ENCODE data around the gene GET4. TPM values are rescaled to one million over a fixed set of nuclear protein-coding genes. Genes with fewer than 3 reads are reported as not detected.
"Not testable (repeated sequence)": the region's sequence is repeated elsewhere in the genome, so short reads cannot be mapped to it uniquely, and the experiment has no call there.

GET4 gene
- total and polyA plus RNA-seq, 12 donors: 38.3 to 190 (median 69.4) TPM

- Histone ChIP-seq H3K27me3 (no peaks in the 10 kb centered on the region), H3K36me3 (replicated peaks in 1 of 2) (no peaks in the 10 kb centered on the region), H3K9me3 (replicated peaks in 1 of 3) (no peaks in the 10 kb centered on the region), H3K4me1 (replicated peaks in 1 of 2) (peaks cover 0 to 4% of the 10 kb centered on the region in 2 donors), H3K27ac (no peak overlapping the region), H3K4me3 (no peak overlapping the region)
- DNase-seq: no peak
- intact Hi-C loops (cut with DNase I): loop anchor here in 1 of 2 donors (5.0 kb wide), 1 partner anchor 159 kb away; no protein-coding TSS in a partner anchor
- no peak for TF ChIP-seq POLR2A (IDR thresholded peaks at IDR 0.05)
- TF ChIP-seq, protein P1, sequence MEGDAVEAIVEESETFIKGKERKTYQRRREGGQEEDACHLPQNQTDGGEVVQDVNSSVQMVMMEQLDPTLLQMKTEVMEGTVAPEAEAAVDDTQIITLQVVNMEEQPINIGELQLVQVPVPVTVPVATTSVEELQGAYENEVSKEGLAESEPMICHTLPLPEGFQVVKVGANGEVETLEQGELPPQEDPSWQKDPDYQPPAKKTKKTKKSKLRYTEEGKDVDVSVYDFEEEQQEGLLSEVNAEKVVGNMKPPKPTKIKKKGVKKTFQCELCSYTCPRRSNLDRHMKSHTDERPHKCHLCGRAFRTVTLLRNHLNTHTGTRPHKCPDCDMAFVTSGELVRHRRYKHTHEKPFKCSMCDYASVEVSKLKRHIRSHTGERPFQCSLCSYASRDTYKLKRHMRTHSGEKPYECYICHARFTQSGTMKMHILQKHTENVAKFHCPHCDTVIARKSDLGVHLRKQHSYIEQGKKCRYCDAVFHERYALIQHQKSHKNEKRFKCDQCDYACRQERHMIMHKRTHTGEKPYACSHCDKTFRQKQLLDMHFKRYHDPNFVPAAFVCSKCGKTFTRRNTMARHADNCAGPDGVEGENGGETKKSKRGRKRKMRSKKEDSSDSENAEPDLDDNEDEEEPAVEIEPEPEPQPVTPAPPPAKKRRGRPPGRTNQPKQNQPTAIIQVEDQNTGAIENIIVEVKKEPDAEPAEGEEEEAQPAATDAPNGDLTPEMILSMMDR (IDR thresholded peaks at IDR 0.05): no peak
- whole genome bisulfite sequencing, 4 donors: 60 to 78% (median 73%) methylated on average over 1 to 12 of the region's 12 CpGs
These were observed 31.8 kb downstream of the GET4 start for GRCh38 chr7:908159-908581.

DNA sequence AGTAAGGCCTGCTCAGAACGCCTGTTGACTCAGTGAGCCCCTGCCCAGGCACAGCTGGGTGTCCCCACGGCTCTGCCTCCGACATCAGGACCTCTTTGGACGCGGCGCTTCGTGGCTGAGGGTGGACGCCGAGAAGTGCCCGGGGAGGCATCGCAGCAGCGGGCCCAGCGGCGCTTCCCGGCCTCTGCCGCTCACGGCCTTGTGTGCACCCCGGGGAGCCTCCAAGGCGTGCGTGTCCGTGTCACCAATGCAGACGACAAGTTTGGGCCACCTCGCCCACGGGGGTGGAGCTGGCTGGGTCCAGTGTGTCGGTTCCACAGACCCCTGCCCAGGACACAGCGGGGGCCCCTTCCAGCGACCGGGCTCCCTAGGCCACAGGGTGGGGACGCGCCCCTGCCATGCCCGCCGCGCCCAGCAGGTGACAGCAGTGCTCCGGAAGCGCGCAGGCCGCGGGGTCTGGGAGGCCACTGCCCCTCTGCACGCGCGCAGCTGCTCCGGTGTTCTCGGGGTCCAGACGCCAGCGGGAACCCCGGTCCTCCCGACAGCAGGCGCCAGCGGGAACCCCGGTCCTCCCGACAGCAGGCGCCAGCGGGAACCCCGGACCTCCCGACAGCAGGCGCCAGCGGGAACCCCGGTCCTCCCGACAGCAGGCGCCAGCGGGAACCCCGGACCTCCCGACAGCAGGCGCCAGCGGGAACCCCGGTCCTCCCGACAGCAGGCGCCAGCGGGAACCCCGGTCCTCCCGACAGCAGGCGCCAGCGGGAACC lies 32.4 kb downstream of the GET4 start:
- not testable (repeated sequence) for H3K36me3 ChIP-seq (replicated peaks in 1 of 2); H3K9me3 ChIP-seq (replicated peaks in 1 of 3); H3K4me1 ChIP-seq (replicated peaks in 1 of 2); H3K27me3 ChIP-seq; H3K27ac ChIP-seq; H3K4me3 ChIP-seq
- intact Hi-C loops (cut with DNase I): loop anchor here in 1 of 2 donors (5.0 kb wide), 1 partner anchor 159 kb away; no protein-coding TSS in a partner anchor
- peak in 3 of 7 donors; percentile 54 to 62 (median 61) for DNase-seq
- 22 to 75% (median 44%) methylated on average over 14 to 57 of the region's 73 CpGs for WGBS, 4 donors
- TF ChIP-seq, protein P1 (IDR thresholded peaks at IDR 0.05): peak; percentile 56 to 85 (median 70)

- H3K9me3 ChIP-seq (replicated peaks in 1 of 3): no peaks in the 10 kb centered on the region
- TF ChIP-seq, protein P1 (IDR thresholded peaks at IDR 0.05): no peak
- no peak for TF ChIP-seq POLR2A (IDR thresholded peaks at IDR 0.05)
- no peak overlapping the region for H3K4me3 ChIP-seq
- peaks cover 0 to 4% of the 10 kb centered on the region in 2 donors for H3K4me1 ChIP-seq (replicated peaks in 1 of 2)
- peak in 6 of 7 donors; percentile 64 to 80 (median 73) for DNase-seq
- no peaks in the 10 kb centered on the region for H3K36me3 ChIP-seq (replicated peaks in 1 of 2)
- intact Hi-C loops (cut with DNase I): loop anchor here in 1 of 2 donors (5.0 kb wide), 1 partner anchor 158 kb away; no protein-coding TSS in a partner anchor
- WGBS, 4 donors: 30 to 81% (median 55%) methylated on average over 20 to 55 of the region's 58 CpGs
- no peaks in the 10 kb centered on the region for H3K27me3 ChIP-seq
- no peak overlapping the region for H3K27ac ChIP-seq
These were observed 33.3 kb downstream of the GET4 start for GRCh38 chr7:909358-910329.

DNA sequence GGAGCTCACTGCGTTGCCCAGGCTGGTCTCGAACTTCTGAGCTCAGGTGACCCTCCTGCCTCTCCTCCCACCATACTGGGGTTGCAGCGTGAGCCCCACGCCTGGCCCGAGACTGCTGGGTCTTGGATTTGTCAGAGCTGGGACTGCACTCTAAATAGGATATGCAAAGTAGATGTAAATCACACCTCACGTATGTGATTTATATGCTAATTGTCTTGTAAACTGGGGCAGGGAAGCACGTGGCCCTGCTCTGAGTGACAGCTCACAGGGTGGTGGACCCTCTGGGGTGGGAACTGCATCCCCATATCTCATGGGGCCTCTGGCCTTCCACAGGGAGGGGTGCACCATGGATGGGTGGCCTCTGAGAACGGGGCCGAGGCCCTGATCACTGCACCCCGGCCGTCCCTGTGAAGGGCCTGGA lies 34.1 kb downstream of the GET4 start:
- Histone ChIP-seq H3K36me3 (replicated peaks in 1 of 2) (no peaks in the 10 kb centered on the region), H3K4me3 (no peak overlapping the region), H3K27ac (no peak overlapping the region), H3K9me3 (replicated peaks in 1 of 3) (no peaks in the 10 kb centered on the region), H3K27me3 (no peaks in the 10 kb centered on the region), H3K4me1 (replicated peaks in 1 of 2) (peaks cover 0 to 4% of the 10 kb centered on the region in 2 donors)
- intact Hi-C loops (cut with DNase I): no loop called here
- TF ChIP-seq, protein P1 (IDR thresholded peaks at IDR 0.05): no peak
- no peak for TF ChIP-seq POLR2A (IDR thresholded peaks at IDR 0.05)
- no peak for DNase-seq
- WGBS, 4 donors: 76 to 88% (median 82%) methylated on average over 6 to 11 of the region's 11 CpGs

All from adrenal gland (tissue), 12 donors.